Fibroblast of skin of left biceps (primary cell): Measurements from ENCODE around the gene DHX15.

ENCODE experiments used
- DNase-seq, 2 experiments: peaks; one replicate each; pipeline ENCODE4 v3.0.0-alpha.2; 2013; ENCODE audit warnings: low read depth in 2 of 2

Gene DHX15

GRCh38 chr4:24582235-24582832, 2.0 kb downstream of the DHX15 start:
- no peak for DNase-seq

GRCh38 chr4:24578364-24578763, 6.0 kb downstream of the DHX15 start:
- DNase-seq = no peak

GRCh38 chr4:24576276-24576675, 8.1 kb downstream of the DHX15 start:
- no peak for DNase-seq

DNA sequence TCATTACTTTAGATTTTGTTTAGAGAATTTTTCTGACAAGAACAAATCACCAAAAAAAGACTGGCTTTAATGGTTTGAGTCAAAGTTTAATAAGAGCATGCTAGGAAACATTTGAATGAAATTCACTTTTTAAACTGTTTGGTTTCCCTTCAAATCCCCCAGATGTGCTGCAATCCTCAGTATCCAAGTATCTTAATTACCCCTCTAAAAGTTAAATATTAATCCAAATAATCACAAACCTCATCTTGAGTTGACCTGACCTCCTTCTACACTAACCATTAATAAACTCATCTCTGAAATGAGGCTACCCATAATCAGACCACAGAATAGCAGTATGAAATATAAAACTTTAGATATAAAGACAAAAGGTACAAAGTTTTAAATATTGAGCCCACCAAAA, 10.1 kb downstream of the DHX15 start:
- no peak for DNase-seq

DNA sequence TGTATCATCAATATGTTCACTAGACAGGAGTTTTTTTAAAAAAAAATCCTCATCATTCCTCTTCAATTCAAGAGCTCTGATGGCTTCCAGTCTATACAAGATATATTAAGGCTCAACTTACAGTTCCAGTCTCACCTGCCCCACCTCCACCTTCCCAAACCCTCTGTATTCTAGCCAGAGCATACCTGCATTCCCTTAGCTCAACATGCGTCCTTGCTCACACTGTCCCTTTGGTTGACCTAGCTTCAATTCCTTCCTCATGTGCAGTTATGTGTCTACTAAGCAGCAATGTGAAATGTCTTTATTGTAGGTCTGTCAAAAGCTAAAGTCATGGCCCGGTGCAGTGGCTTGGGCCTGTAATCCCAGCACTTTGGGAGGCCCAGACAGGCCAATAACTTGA, 10.8 kb downstream of the DHX15 start:
- DNase-seq = no peak

GRCh38 chr4:24570574-24571236, 13.6 kb downstream of the DHX15 start:
- no peak for DNase-seq

GRCh38 chr4:24570172-24570571, 14.2 kb downstream of the DHX15 start:
- no peak for DNase-seq

DNA sequence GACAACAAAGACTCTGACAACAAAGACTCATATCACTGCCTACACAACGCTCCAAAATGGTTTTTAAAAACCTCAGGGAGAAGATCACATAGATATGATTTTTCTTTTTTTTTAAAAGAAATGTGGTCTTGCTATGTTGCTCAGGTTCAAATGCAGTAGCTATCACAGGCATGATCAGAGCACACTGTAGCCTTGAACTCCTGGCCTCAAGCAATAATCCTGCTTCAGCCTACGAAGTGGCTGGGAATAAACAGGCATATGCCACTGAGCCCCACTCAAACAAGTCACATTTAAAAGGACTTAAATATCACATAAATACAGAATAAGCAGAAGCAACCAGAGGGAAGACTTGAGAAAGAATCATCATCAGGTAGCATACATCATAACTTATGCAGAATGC, 14.7 kb downstream of the DHX15 start:
- no peak for DNase-seq

GRCh38 chr4:24568425-24568824, 15.9 kb downstream of the DHX15 start:
- no peak for DNase-seq

GRCh38 chr4:24565054-24565453, 19.3 kb downstream of the DHX15 start:
- DNase-seq = no peak

- no peak for DNase-seq
Observed at GRCh38 chr4:24564488-24564887, 19.9 kb downstream of the DHX15 start.

GRCh38 chr4:24561438-24562139, 22.8 kb downstream of the DHX15 start:
- DNase-seq = no peak

- DNase-seq = peak; percentile 61 to 70
Observed at GRCh38 chr4:24560868-24561368, 23.4 kb downstream of the DHX15 start.

DNA sequence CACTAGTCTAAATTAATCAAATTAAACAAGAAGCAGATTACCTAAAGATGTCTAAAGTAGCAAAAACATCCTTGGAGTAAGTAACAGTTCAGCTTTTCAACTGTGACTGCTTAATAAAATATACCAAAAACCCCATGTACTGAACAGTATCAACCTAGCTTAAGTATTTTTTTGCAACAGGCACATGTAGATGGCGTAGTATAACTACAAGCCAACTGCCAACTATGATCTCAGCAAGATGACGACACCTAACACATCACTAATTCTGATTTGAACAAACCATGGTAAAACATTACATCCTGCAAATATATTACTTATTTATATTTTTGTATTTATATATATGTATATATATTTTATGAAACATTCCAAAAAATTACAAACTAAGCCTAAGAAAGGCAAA, 24.5 kb downstream of the DHX15 start:
- no peak for DNase-seq

DNA sequence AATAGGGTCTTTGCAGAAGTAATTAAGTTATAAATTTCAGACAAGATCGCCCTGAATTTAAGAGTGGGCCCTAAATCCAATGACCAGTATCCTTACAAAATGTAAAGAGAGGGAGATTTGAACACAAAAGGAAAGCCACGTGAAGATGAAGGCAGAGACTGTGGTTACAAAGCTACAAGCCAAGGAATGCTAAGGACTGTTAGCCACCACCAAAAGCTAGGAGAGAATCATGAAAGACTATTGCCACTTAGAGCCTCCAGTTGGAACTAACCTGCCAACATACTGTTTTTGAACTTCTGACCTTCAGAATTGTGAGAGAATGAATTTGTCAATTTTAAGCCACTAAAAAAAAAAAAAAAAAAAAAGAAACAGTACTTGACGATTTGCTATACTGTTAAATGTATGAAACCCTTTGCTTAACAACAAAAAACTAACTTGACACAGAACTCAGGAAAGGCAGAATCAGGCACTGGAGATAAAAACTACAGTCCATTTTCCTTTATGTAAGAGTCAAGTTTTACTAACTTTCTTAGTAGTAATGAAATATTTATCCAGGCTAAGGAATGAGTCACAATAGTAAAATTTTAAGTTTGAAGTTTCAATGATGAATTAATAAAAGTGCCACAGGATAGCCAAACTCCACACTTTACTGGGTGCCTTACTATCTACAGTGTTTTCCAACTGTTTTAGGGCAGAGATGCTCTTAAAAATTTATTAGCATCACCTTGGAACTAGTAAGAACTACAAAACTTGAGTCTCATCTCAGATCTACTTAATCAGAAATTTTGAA, 25.1 kb downstream of the DHX15 start:
- no peak for DNase-seq

- peak; percentile 18 to 25 for DNase-seq
Observed at GRCh38 chr4:24557026-24558025, 27.0 kb downstream of the DHX15 start.

DNA sequence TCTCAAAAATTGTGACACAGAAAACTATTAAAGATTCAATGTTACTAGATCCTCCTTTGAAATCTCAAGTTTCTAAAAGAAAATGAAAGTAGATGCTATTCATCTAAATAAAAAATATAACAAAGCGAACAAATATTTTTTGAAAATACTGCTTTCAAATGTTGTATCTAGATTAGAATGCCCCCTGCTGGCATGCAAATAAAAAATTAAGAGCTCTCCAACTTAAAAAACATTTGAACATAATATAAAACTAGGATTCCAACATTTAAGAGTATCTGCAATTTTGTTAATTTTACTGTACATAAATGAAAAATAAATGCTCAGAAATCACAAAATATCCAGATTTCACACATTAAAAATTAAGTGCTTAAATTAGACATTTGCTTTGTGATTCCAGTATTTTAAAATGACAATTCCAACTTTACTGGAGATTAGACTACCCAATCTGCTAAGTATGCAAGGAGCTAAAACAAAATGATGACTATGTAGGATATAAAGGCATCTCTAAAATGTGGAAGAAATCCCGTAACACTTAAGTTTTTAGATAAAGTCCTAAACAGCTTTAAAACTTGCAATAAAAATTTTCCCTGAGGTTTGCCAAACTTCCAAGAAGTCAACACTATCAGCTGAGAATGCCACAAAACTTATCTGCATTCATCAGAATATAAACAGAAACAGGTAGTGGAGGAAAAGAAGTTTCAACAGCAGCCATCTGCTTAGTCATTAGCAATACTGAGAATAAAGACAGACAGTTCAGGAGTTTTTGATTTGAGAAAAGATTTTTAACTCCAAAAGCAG, 32.7 kb downstream of the DHX15 start:
- no peak for DNase-seq

GRCh38 chr4:24550441-24551175, 33.7 kb downstream of the DHX15 start:
- no peak for DNase-seq

- DNase-seq = no peak
Observed at GRCh38 chr4:24547979-24548378, 36.4 kb downstream of the DHX15 start.
